HEK293 (cell line): ENCODE measurements around the gene IRF8.

Experiments used
- CTCF ChIA-PET: fragments of 350-600 bp; formaldehyde crosslinking; extraction: SDS; loops from one replicate; lab custom pipeline; 2021; ENCODE audit warnings: antibody characterized with exemption; lab: Yijun Ruan, JAX
- POLR2A ChIA-PET: fragments of 300-600 bp; formaldehyde crosslinking; extraction: SDS; loops from one replicate; lab custom pipeline; 2020; ENCODE audit warnings: antibody characterized with exemption, inconsistent platforms; lab: Yijun Ruan, JAX
- H3K27ac ChIP-seq: fragments of 200-500 bp; sonication (Bioruptor generic); 2 replicates; pipeline ENCODE4 v1.5.1; 2014; ENCODE audit warnings: low read depth, low read length, control low read depth, inconsistent platforms; ENCODE audit errors: extremely low read depth
- H3K36me3 ChIP-seq, 2 experiments: fragments of 200-500 bp in 1 of 2; sonication (Bioruptor generic) in 1 of 2; 1 replicate in 1 of 2; 2 replicates in 1 of 2; pipeline ENCODE4 v1.5.1; 2014 to 2017; ENCODE audit warnings: inconsistent platforms in 2 of 2, low read length in 2 of 2; ENCODE audit not compliant: control insufficient read depth in 2 of 2, insufficient read depth in 1 of 2
- H3K4me1 ChIP-seq: fragments of 200-500 bp; sonication (Bioruptor generic); 2 replicates; pipeline ENCODE4 v1.5.1; 2014; ENCODE audit warnings: mild to moderate bottlenecking, low read length, inconsistent platforms; ENCODE audit not compliant: control insufficient read depth, insufficient read depth
- H3K4me3 ChIP-seq: 2 replicates; pipeline ENCODE4 v1.5.1; 2011; ENCODE audit warnings: low read depth, mild to moderate bottlenecking, control low read depth, low read length, moderate library complexity
- H3K9me3 ChIP-seq: fragments of 200-500 bp; sonication (Bioruptor generic); 2 replicates; pipeline ENCODE4 v1.5.1; 2014; ENCODE audit warnings: low read depth, low read length, inconsistent platforms; ENCODE audit not compliant: control insufficient read depth, insufficient read depth
- EGR2 ChIP-seq: fragments of 450-650 bp; formaldehyde crosslinking; IDR thresholded peaks from 2 replicates; pipeline ENCODE4 v1.5.1; 2016; ENCODE audit warnings: low read depth, missing biosample characterization, missing genetic modification characterization
- FEZF1 ChIP-seq: fragments of 450-650 bp; formaldehyde crosslinking; IDR thresholded peaks from 2 replicates; pipeline ENCODE4 v1.5.1; 2016; ENCODE audit warnings: missing biosample characterization, missing genetic modification characterization
- GLI4 ChIP-seq: fragments of 450-650 bp; formaldehyde crosslinking; IDR thresholded peaks from 2 replicates; pipeline ENCODE4 v1.5.1; 2016; ENCODE audit warnings: missing biosample characterization, missing genetic modification characterization
- SCRT1 ChIP-seq: fragments of 450-650 bp; formaldehyde crosslinking; IDR thresholded peaks from 2 replicates; pipeline ENCODE4 v1.5.1; 2016; ENCODE audit warnings: missing biosample characterization, missing genetic modification characterization, borderline replicate concordance
- SCRT2 ChIP-seq: fragments of 450-650 bp; formaldehyde crosslinking; IDR thresholded peaks from 2 replicates; pipeline ENCODE4 v1.5.1; 2016; ENCODE audit warnings: missing biosample characterization, missing genetic modification characterization
- ZBTB1 ChIP-seq: fragments of 450-650 bp; formaldehyde crosslinking; IDR thresholded peaks from 2 replicates; pipeline ENCODE4 v1.5.1; 2016; ENCODE audit warnings: missing biosample characterization, missing genetic modification characterization
- ZBTB48 ChIP-seq: fragments of 450-650 bp; formaldehyde crosslinking; IDR thresholded peaks from 2 replicates; pipeline ENCODE4 v1.5.1; 2016; ENCODE audit warnings: missing biosample characterization, missing genetic modification characterization
- ZFHX2 ChIP-seq: fragments of 450-650 bp; formaldehyde crosslinking; conservative IDR thresholded peaks from 2 replicates; pipeline ENCODE4 v1.5.1; 2016; ENCODE audit warnings: missing biosample characterization, missing genetic modification characterization
- ZFP37 ChIP-seq: fragments of 450-650 bp; formaldehyde crosslinking; IDR thresholded peaks from 2 replicates; pipeline ENCODE4 v1.5.1; 2016; ENCODE audit warnings: missing biosample characterization, missing genetic modification characterization
- ZFP41 ChIP-seq: fragments of 450-650 bp; formaldehyde crosslinking; IDR thresholded peaks from 2 replicates; pipeline ENCODE4 v1.5.1; 2016; ENCODE audit warnings: missing biosample characterization, missing genetic modification characterization, borderline replicate concordance
- ZNF16 ChIP-seq: fragments of 450-650 bp; formaldehyde crosslinking; IDR thresholded peaks from 2 replicates; pipeline ENCODE4 v1.5.1; 2016; ENCODE audit warnings: low read depth, missing biosample characterization, missing genetic modification characterization
- ZNF175 ChIP-seq: fragments of 450-650 bp; formaldehyde crosslinking; IDR thresholded peaks from 2 replicates; pipeline ENCODE4 v1.5.1; 2016; ENCODE audit warnings: missing biosample characterization, missing genetic modification characterization
- ZNF211 ChIP-seq: fragments of 450-650 bp; formaldehyde crosslinking; IDR thresholded peaks from 2 replicates; pipeline ENCODE4 v1.5.1; 2016; ENCODE audit warnings: low read depth, missing biosample characterization, missing genetic modification characterization
- ZNF266 ChIP-seq: fragments of 450-650 bp; formaldehyde crosslinking; IDR thresholded peaks from 2 replicates; pipeline ENCODE4 v1.5.1; 2016; ENCODE audit warnings: missing biosample characterization, missing genetic modification characterization, low read depth
- ZNF274 ChIP-seq, 2 experiments: fragments of 200-500 bp in 1 of 2; fragments of 450-650 bp in 1 of 2; sonication (Bioruptor generic) in 1 of 2; formaldehyde crosslinking in 1 of 2; IDR thresholded peaks; 2 replicates each; pipeline versions ENCODE4 v1.5.1 to v1.6.1; 2014 to 2016; ENCODE audit warnings: borderline replicate concordance in 1 of 2, inconsistent platforms in 1 of 2, low read length in 1 of 2, missing biosample characterization in 1 of 2, missing genetic modification characterization in 1 of 2
- ZNF324 ChIP-seq: fragments of 450-650 bp; formaldehyde crosslinking; IDR thresholded peaks from 2 replicates; pipeline ENCODE4 v1.5.1; 2016; ENCODE audit warnings: missing biosample characterization, missing genetic modification characterization
- ZNF416 ChIP-seq: fragments of 450-650 bp; formaldehyde crosslinking; IDR thresholded peaks from 2 replicates; pipeline ENCODE4 v1.5.1; 2016; ENCODE audit warnings: missing biosample characterization, missing genetic modification characterization
- ZNF488 ChIP-seq: fragments of 450-650 bp; formaldehyde crosslinking; IDR thresholded peaks from 2 replicates; pipeline ENCODE4 v1.5.1; 2016; ENCODE audit warnings: missing biosample characterization, missing genetic modification characterization
- ZNF555 ChIP-seq: fragments of 450-650 bp; formaldehyde crosslinking; conservative IDR thresholded peaks from 2 replicates; pipeline ENCODE4 v1.5.1; 2017; ENCODE audit warnings: missing biosample characterization, mild to moderate bottlenecking, missing genetic modification characterization, inconsistent platforms
- ZNF645 ChIP-seq: fragments of 450-650 bp; formaldehyde crosslinking; IDR thresholded peaks from 2 replicates; pipeline ENCODE4; 2016; ENCODE audit warnings: missing biosample characterization, missing genetic modification characterization
- ZNF664 ChIP-seq: fragments of 450-650 bp; formaldehyde crosslinking; IDR thresholded peaks from 2 replicates; pipeline ENCODE4 v1.5.1; 2016; ENCODE audit warnings: missing biosample characterization, missing genetic modification characterization
- ZNF747 ChIP-seq: fragments of 450-650 bp; formaldehyde crosslinking; IDR thresholded peaks from 2 replicates; pipeline ENCODE4 v1.5.1; 2016; ENCODE audit warnings: missing biosample characterization, missing genetic modification characterization
- ZNF785 ChIP-seq: fragments of 450-650 bp; formaldehyde crosslinking; IDR thresholded peaks from 2 replicates; pipeline ENCODE4 v1.5.1; 2016; ENCODE audit warnings: missing biosample characterization, missing genetic modification characterization
- TF ChIP-seq, protein P1 (sequence below): fragments of 450-650 bp; formaldehyde crosslinking; IDR thresholded peaks from 2 replicates; pipeline ENCODE4 v1.5.1; 2017; ENCODE audit warnings: missing biosample characterization, missing genetic modification characterization

The IRF8 gene

GRCh38 chr16:85882181-85882810 is 16.7 kb upstream of the IRF8 start:
- Histone ChIP-seq H3K36me3 (no peaks in the 10 kb centered on the region), H3K4me3 (no peak overlapping the region), H3K27ac (no peak overlapping the region), H3K4me1 (no peaks in the 10 kb centered on the region), H3K9me3 (no peaks in the 10 kb centered on the region)
- TF ChIP-seq EGR2 (tag by site-specific recombination): peak; percentile 42; the same call in 1 of the 2 replicates
- TF ChIP-seq ZFHX2: peak; percentile 20; the same call in 1 of the 2 replicates
- no peak for TF ChIP-seq ZNF555 (tag by site-specific recombination)
- ChIA-PET CTCF (interaction anchor here (0.6 to 2.2 kb wide), 3 partner anchors 61 to 107 kb away, joined by 3 to 7 read pairs (median 4); no protein-coding TSS in a partner anchor), POLR2A (no interaction called here)

DNA sequence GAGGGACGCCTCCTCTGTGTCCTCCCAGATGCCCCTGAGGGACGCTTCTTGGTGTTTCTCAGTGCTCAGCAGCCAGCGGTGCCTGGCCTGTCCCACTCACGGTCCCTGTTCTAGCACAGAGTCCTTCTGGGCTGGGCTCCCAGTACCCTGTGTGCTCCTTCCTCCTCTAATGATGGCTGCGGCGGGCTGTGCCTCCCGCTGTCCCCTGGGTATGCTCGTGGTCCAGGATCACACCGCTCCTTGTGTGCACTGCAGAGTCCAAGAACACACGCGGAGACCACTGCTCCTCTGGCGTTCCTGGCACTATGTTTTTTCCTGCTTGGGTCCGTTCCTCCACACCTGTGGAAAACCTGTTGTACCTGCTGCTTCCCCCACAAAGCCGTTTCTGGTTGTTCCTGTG is 15.1 kb upstream of the IRF8 start:
- H3K36me3 ChIP-seq: no peaks in the 10 kb centered on the region
- ChIA-PET CTCF (no interaction called here), POLR2A (no interaction called here)
- H3K4me3 ChIP-seq: no peak overlapping the region
- TF ChIP-seq FEZF1 (tag by site-specific recombination) (no peak), GLI4 (tag by site-specific recombination) (no peak), SCRT1 (tag by site-specific recombination) (peak; percentile 89), EGR2 (tag by site-specific recombination) (no peak), ZNF211 (tag by site-specific recombination) (no peak), ZFP41 (tag by site-specific recombination) (no peak), ZNF747 (tag by site-specific recombination) (no peak), ZFP37 (tag by site-specific recombination) (no peak), SCRT2 (tag by site-specific recombination) (peak; percentile 91), ZBTB1 (tag by site-specific recombination) (no peak)
- TF ChIP-seq, protein P1, sequence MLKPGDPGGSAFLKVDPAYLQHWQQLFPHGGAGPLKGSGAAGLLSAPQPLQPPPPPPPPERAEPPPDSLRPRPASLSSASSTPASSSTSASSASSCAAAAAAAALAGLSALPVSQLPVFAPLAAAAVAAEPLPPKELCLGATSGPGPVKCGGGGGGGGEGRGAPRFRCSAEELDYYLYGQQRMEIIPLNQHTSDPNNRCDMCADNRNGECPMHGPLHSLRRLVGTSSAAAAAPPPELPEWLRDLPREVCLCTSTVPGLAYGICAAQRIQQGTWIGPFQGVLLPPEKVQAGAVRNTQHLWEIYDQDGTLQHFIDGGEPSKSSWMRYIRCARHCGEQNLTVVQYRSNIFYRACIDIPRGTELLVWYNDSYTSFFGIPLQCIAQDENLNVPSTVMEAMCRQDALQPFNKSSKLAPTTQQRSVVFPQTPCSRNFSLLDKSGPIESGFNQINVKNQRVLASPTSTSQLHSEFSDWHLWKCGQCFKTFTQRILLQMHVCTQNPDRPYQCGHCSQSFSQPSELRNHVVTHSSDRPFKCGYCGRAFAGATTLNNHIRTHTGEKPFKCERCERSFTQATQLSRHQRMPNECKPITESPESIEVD (tag by site-specific recombination): no peak
- no peaks in the 10 kb centered on the region for H3K4me1 ChIP-seq
- no peak overlapping the region for H3K27ac ChIP-seq
- H3K9me3 ChIP-seq: no peaks in the 10 kb centered on the region

- POLR2A ChIA-PET: no interaction called here
- TF ChIP-seq SCRT2 (tag by site-specific recombination): peak; percentile 53; the same call in 1 of the 2 replicates
- TF ChIP-seq ZNF645: no peak
- TF ChIP-seq, all 188 proteins: peak for 1
- CTCF ChIA-PET: interaction anchor here (0.7 kb wide), 1 partner anchor 317 kb away, joined by 4 read pairs; no protein-coding TSS in a partner anchor
- H3K4me1 ChIP-seq: no peaks in the 10 kb centered on the region
- no peaks in the 10 kb centered on the region for H3K9me3 ChIP-seq
- no peaks in the 10 kb centered on the region for H3K36me3 ChIP-seq
- H3K27ac ChIP-seq: no peak overlapping the region
- no peak overlapping the region for H3K4me3 ChIP-seq
These were observed 14.0 kb upstream of the IRF8 start for GRCh38 chr16:85884808-85885463.

DNA sequence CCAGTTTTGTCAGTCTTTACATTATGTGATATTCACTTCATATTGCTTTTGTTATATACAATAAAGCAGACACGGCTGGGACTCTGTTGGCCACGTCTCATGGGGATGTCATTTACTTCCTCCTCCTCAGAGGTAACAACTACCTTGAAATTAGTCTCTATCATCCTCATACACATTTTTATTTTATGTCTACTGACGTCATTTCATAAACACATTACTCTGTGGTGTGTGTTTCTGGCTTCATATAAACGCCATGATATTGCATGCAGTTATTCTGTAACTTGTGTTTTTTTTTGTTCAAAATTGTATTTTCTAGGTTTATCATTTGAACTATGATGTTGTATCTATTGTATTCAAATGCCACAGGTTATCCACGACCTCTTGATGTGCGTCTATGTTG is 13.4 kb upstream of the IRF8 start:
- no peaks in the 10 kb centered on the region for H3K4me1 ChIP-seq
- ChIA-PET CTCF (no interaction called here), POLR2A (no interaction called here)
- H3K9me3 ChIP-seq: no peaks in the 10 kb centered on the region
- H3K4me3 ChIP-seq: no peak overlapping the region
- no peak overlapping the region for H3K27ac ChIP-seq
- H3K36me3 ChIP-seq: no peaks in the 10 kb centered on the region
- TF ChIP-seq ZFHX2 (no peak), ZNF175 (tag by site-specific recombination) (no peak), ZBTB48 (tag by site-specific recombination) (no peak), ZNF266 (no peak), ZNF16 (tag by site-specific recombination) (no peak), ZNF488 (tag by site-specific recombination) (no peak), ZNF324 (tag by site-specific recombination) (no peak), ZNF785 (no peak), ZNF664 (tag by site-specific recombination) (no peak), ZNF274 (IDR thresholded peaks at IDR 0.05; ENCODE audit: low read length) (no peak), ZNF274 (tag by site-specific recombination; IDR thresholded peaks at IDR 0.05; ENCODE audit: borderline replicate concordance) (no peak), ZNF416 (no peak)
